Mesenchymal stem cell (in vitro differentiated cells and primary cell): ENCODE measurements around the gene PCK2.

Experiments
- DNase-seq: peaks from one replicate; pipeline ENCODE4 v3.0.0-alpha.2; 2013
- H2AFZ ChIP-seq: one replicate; pipeline ENCODE4 v1.6.1; 2013; ENCODE audit warnings: low read depth, mild to moderate bottlenecking, control low read depth, inconsistent platforms, low read length, moderate library complexity
- H2AK5ac ChIP-seq: 2 replicates; pipeline ENCODE4 v1.6.1; 2013; ENCODE audit warnings: low read length, moderate library complexity, mild to moderate bottlenecking, inconsistent platforms; ENCODE audit not compliant: severe bottlenecking
- H2BK120ac ChIP-seq: one replicate; pipeline ENCODE4 v1.6.1; 2013; ENCODE audit warnings: low read depth, mild to moderate bottlenecking, inconsistent platforms, low read length, moderate library complexity
- H2BK12ac ChIP-seq, 2 experiments: one replicate each; pipeline ENCODE4 v1.6.1; 2013; ENCODE audit warnings: inconsistent platforms in 2 of 2, low read length in 2 of 2, mild to moderate bottlenecking in 2 of 2, moderate library complexity in 2 of 2, control low read depth in 1 of 2
- H2BK15ac ChIP-seq: one replicate; pipeline ENCODE4 v1.6.1; 2013; ENCODE audit warnings: mild to moderate bottlenecking, low read depth, inconsistent platforms; ENCODE audit not compliant: poor library complexity, severe bottlenecking
- H2BK5ac ChIP-seq: 2 replicates; pipeline ENCODE4 v1.6.1; 2013; ENCODE audit warnings: low read depth, mild to moderate bottlenecking, low read length, control low read depth, inconsistent platforms; ENCODE audit not compliant: poor library complexity, severe bottlenecking
- H3K14ac ChIP-seq, 2 experiments: one replicate each; pipeline ENCODE4 v1.6.1; 2013; ENCODE audit warnings: inconsistent platforms in 2 of 2, low read length in 2 of 2, control low read depth in 1 of 2, mild to moderate bottlenecking in 1 of 2, moderate library complexity in 1 of 2
- H3K18ac ChIP-seq, 2 experiments: one replicate each; pipeline ENCODE4 v1.6.1; 2013; ENCODE audit warnings: inconsistent platforms in 2 of 2, low read length in 2 of 2, control low read depth in 1 of 2, low read depth in 1 of 2, mild to moderate bottlenecking in 1 of 2
- H3K23ac ChIP-seq, 2 experiments: one replicate each; pipeline ENCODE4 v1.6.1; 2013; ENCODE audit warnings: inconsistent platforms in 2 of 2, low read length in 2 of 2, mild to moderate bottlenecking in 2 of 2, moderate library complexity in 2 of 2, control low read depth in 1 of 2
- H3K27ac ChIP-seq: 2 replicates; pipeline ENCODE4 v1.5.1; 2013; ENCODE audit warnings: mild to moderate bottlenecking, moderate library complexity, low read length, control low read depth, inconsistent platforms; ENCODE audit not compliant: poor library complexity, severe bottlenecking
- H3K27me3 ChIP-seq, 2 experiments: 2 replicates each; pipeline versions ENCODE4 v1.6.1 to v1.7.0; 2013; ENCODE audit warnings: low read length in 2 of 2, mild to moderate bottlenecking in 2 of 2, moderate library complexity in 2 of 2, control low read depth in 1 of 2, inconsistent platforms in 1 of 2; ENCODE audit not compliant: control insufficient read depth in 1 of 2, insufficient read depth in 1 of 2
- H3K36me3 ChIP-seq, 2 experiments: 2 replicates each; pipeline versions ENCODE4 v1.6.1 to v1.7.0; 2013; ENCODE audit warnings: low read length in 2 of 2, control low read depth in 1 of 2, inconsistent platforms in 1 of 2, low read depth in 1 of 2, mild to moderate bottlenecking in 1 of 2; ENCODE audit not compliant: insufficient read depth in 2 of 2, control insufficient read depth in 1 of 2
- H3K4ac ChIP-seq, 2 experiments: one replicate each; pipeline ENCODE4 v1.6.1; 2013; ENCODE audit warnings: inconsistent platforms in 2 of 2, low read length in 2 of 2, mild to moderate bottlenecking in 2 of 2, moderate library complexity in 2 of 2, control low read depth in 1 of 2, low read depth in 1 of 2
- H3K4me1 ChIP-seq: 2 replicates; pipeline ENCODE4 v1.6.1; 2013; ENCODE audit warnings: low read depth, low read length, control low read depth; ENCODE audit not compliant: control insufficient read depth, insufficient read depth
- H3K4me2 ChIP-seq: 2 replicates; pipeline ENCODE4 v1.6.1; 2013; ENCODE audit warnings: low read length, mild to moderate bottlenecking, inconsistent platforms; ENCODE audit not compliant: poor library complexity, severe bottlenecking
- H3K4me3 ChIP-seq, 2 experiments: 2 replicates each; pipeline versions ENCODE4 v1.5.1 to v1.7.0; 2013; ENCODE audit warnings: low read length in 2 of 2, mild to moderate bottlenecking in 2 of 2, control low read depth in 1 of 2, low read depth in 1 of 2; ENCODE audit not compliant: insufficient read depth in 1 of 2
- H3K79me1 ChIP-seq: replicated peaks from 2 replicates; pipeline ENCODE4 v1.6.1; 2013; ENCODE audit warnings: mild to moderate bottlenecking, control low read depth, low read length, inconsistent platforms; ENCODE audit not compliant: poor library complexity, severe bottlenecking
- H3K9ac ChIP-seq: 2 replicates; pipeline ENCODE4 v1.7.0; 2013; ENCODE audit warnings: mild to moderate bottlenecking, low read length, moderate library complexity
- H3K9me3 ChIP-seq: 2 replicates; pipeline ENCODE4 v1.7.0; 2013; ENCODE audit warnings: mild to moderate bottlenecking, low read length; ENCODE audit not compliant: control insufficient read depth
- H4K8ac ChIP-seq: one replicate; pipeline ENCODE4 v1.6.1; 2013; ENCODE audit warnings: inconsistent platforms, mild to moderate bottlenecking, low read length, moderate library complexity
- H4K91ac ChIP-seq: one replicate; pipeline ENCODE4 v1.6.1; 2013; ENCODE audit warnings: mild to moderate bottlenecking, low read length, inconsistent platforms
- WGBS: methylation state at CpG from one replicate; pipeline ENCODE4 v1.1.7; 2013; ENCODE audit warnings: mixed read lengths; 5-methylcytosine and 5-hydroxymethylcytosine counted together

PCK2 gene

DNA sequence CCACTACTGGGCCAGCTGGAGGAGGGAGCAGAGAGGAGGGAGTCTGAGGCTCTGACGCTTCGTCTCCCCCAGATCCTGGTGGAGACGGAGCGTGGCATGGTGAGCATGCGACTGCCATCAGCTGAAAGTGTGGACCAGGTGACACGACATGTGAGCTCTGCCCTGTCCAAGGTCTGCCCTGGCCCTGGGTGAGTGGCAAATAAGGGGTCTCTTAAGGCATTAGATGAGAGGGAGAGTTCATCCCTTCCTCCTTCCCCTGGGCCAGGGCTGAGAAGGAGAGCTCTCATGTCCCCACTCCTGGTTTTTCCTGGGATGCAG is 39.8 kb upstream of the PCK2 start:
- Histone ChIP-seq H3K4me2 (no peak overlapping the region), H4K91ac (no peak overlapping the region), H3K27me3 (peaks cover 46 to 85% of the 10 kb centered on the region in 2 experiments), H4K8ac (no peak overlapping the region), H3K14ac (no peak overlapping the region), H2AK5ac (no peak overlapping the region), H3K79me1 (no peaks in the 10 kb centered on the region), H3K9me3 (no peaks in the 10 kb centered on the region), H3K18ac (no peak overlapping the region), H2BK120ac (no peak overlapping the region), H2AFZ (no peak overlapping the region), H3K23ac (no peak overlapping the region), H3K4ac (no peak overlapping the region), H3K36me3 (no peaks in the 10 kb centered on the region), H3K27ac (no peak overlapping the region), H3K4me3 (no peak overlapping the region), H2BK5ac (no peak overlapping the region), H3K9ac (no peak overlapping the region), H3K4me1 (peaks cover 15% of the 10 kb centered on the region), H2BK15ac (no peak overlapping the region), H2BK12ac (no peak overlapping the region)
- DNase-seq, result no peak
- 81% methylated on average over 6 of the region's 6 CpGs for WGBS

DNA sequence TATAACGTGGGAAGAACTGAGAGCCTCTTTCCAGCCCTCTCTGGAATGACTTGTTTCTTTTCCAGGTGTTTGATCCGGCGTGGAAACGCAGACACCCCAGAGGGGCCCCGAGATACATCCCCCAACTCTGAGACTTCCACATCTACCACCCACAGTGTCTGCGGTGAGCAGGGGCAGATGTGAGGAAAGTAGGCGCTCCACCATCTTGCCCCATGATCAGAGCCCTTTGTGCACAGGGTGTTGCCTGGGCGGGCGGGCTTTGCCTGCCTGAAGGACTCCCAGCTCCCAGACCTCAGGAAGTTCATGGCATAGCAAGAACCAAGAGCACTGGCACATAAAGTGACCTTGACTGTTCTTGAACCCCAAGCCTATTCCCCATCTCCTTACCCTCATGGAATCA is 39.5 kb upstream of the PCK2 start:
- Histone ChIP-seq H2BK120ac (no peak overlapping the region), H3K36me3 (no peaks in the 10 kb centered on the region), H3K79me1 (no peaks in the 10 kb centered on the region), H3K4me1 (peaks cover 15% of the 10 kb centered on the region), H3K4me3 (no peak overlapping the region), H2AFZ (no peak overlapping the region), H3K27ac (no peak overlapping the region), H2BK5ac (no peak overlapping the region), H3K4me2 (no peak overlapping the region), H2BK12ac (no peak overlapping the region), H3K18ac (no peak overlapping the region), H3K9ac (no peak overlapping the region), H3K14ac (no peak overlapping the region), H2AK5ac (no peak overlapping the region), H3K9me3 (no peaks in the 10 kb centered on the region), H4K8ac (no peak overlapping the region), H3K27me3 (peaks cover 46 to 87% of the 10 kb centered on the region in 2 experiments), H3K4ac (no peak overlapping the region), H4K91ac (no peak overlapping the region), H2BK15ac (no peak overlapping the region), H3K23ac (no peak overlapping the region)
- 81% methylated on average over 9 of the region's 9 CpGs for WGBS
- no peak for DNase-seq

DNA sequence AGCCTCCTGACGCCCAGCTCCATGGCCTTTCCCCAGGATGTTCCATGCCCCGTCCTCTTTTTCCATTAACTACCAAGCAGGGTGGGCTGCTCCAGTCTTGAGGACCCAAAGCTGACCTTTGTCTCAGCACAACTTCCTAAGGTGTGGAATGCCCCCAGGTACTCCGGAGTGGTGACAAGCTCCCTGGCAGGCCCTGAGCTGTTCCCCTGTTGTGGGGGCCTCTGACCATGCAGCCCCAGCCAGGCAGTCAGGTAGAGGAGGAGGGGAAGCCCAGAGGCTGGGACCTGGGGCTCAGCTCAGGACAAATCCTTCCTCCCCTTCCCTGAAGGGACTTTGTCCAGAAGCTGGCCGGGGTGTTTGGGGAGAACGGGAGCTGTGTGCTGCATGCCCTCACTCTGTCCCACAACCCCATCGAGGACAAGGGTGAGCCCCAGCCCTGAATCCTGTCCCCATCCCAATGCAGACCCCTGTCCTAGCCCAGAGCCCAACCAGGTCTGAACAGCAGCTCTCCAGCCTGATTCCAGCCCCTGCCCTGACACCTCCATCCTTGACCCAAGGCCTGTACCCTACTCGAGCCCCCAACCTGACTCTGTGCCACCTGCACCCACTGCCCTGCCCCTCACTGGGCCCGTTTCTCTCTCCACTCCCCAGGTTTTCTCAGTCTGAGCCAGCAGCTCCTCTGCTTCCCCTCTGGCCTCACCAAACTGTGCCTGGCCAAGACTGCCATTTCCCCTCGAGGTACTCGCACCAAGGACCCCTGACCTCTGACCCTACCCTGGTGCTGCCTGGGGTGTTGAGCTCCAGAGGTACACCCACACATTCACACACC is 37.9 kb upstream of the PCK2 start:
- Histone ChIP-seq H3K4me3 (no peak overlapping the region), H2BK15ac (no peak overlapping the region), H3K36me3 (no peaks in the 10 kb centered on the region), H2BK12ac (no peak overlapping the region), H2AFZ (no peak overlapping the region), H2BK120ac (no peak overlapping the region), H3K4ac (no peak overlapping the region), H3K4me2 (no peak overlapping the region), H3K79me1 (no peaks in the 10 kb centered on the region), H3K4me1 (peaks cover 15% of the 10 kb centered on the region), H4K8ac (no peak overlapping the region), H3K14ac (no peak overlapping the region), H3K27me3 (peaks cover 52 to 80% of the 10 kb centered on the region in 2 experiments), H3K23ac (no peak overlapping the region), H4K91ac (no peak overlapping the region), H3K27ac (no peak overlapping the region), H2BK5ac (no peak overlapping the region), H3K18ac (no peak overlapping the region), H3K9me3 (no peaks in the 10 kb centered on the region), H3K9ac (no peak overlapping the region), H2AK5ac (no peak overlapping the region)
- DNase-seq, result no peak
- 72% methylated on average over 8 of the region's 10 CpGs for WGBS

DNA sequence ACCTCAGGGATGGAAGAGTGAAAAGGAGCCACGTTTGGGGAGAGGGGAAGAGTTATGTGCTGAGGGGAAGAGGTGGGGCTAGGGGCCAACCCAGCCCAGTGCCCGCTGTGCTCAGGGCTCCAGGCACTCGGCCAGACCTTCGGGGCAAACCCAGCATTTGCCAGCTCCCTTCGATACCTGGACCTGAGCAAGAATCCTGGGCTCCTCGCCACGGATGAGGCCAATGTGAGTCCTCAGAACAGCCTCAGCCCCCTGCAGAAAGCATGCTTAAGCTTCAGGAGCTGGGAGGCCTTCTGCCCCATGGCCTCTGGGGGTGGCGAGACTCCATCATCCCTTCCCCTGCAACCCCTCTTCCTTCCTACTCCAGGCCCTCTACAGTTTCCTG is 37.3 kb upstream of the PCK2 start:
- no peak overlapping the region for H4K8ac ChIP-seq
- 62% methylated on average over 8 of the region's 8 CpGs for WGBS
- H2BK15ac ChIP-seq, result no peak overlapping the region
- peaks cover 11% of the 10 kb centered on the region for H3K4me1 ChIP-seq
- no peak overlapping the region for H3K23ac ChIP-seq
- H2BK5ac ChIP-seq, result no peak overlapping the region
- peaks cover 58 to 81% of the 10 kb centered on the region in 2 experiments for H3K27me3 ChIP-seq
- no peak overlapping the region for H3K4ac ChIP-seq
- no peaks in the 10 kb centered on the region for H3K79me1 ChIP-seq
- H3K9ac ChIP-seq, result no peak overlapping the region
- no peak overlapping the region for H3K4me2 ChIP-seq
- H3K4me3 ChIP-seq, result no peak overlapping the region
- no peak overlapping the region for H3K14ac ChIP-seq
- H2BK120ac ChIP-seq, result no peak overlapping the region
- no peak for DNase-seq
- no peak overlapping the region for H3K18ac ChIP-seq
- no peak overlapping the region for H2AFZ ChIP-seq
- H3K9me3 ChIP-seq, result no peaks in the 10 kb centered on the region
- no peak overlapping the region for H3K27ac ChIP-seq
- no peak overlapping the region for H4K91ac ChIP-seq
- H2AK5ac ChIP-seq, result no peak overlapping the region
- no peaks in the 10 kb centered on the region for H3K36me3 ChIP-seq
- no peak overlapping the region for H2BK12ac ChIP-seq
